Ascending aorta (tissue), 2 donors: ENCODE data around the gene PDSS1. TPM values are rescaled to one million over a fixed set of nuclear protein-coding genes. Genes with fewer than 3 reads are reported as not detected.

Experiments used
- DNase-seq, 2 donors: peaks; one replicate each; pipeline ENCODE4 v3.0.0-alpha.2; 2019; ENCODE audit warnings: low spot score in 2 of 2
- H3K27ac ChIP-seq, 2 donors: fragments of 200-600 bp; sonication (generic); one replicate each; pipeline ENCODE4 v1.5.1; 2016 to 2017; ENCODE audit warnings: mild to moderate bottlenecking in 1 of 2
- H3K27me3 ChIP-seq: fragments of 200-600 bp; sonication (generic); one replicate; pipeline ENCODE4 v1.5.1; 2017
- H3K36me3 ChIP-seq, 2 donors: fragments of 200-600 bp; sonication (generic); one replicate each; pipeline ENCODE4 v1.5.1; 2016
- H3K4me1 ChIP-seq, 2 donors: fragments of 200-600 bp; sonication (generic); one replicate each; pipeline ENCODE4 v1.5.1; 2016 to 2017; ENCODE audit warnings: mild to moderate bottlenecking in 1 of 2
- H3K4me3 ChIP-seq, 2 donors: fragments of 200-600 bp; sonication (generic); one replicate each; pipeline ENCODE4 v1.5.1; 2016 to 2017; ENCODE audit warnings: mild to moderate bottlenecking in 1 of 2
- H3K9me3 ChIP-seq, 2 donors: fragments of 200-600 bp; sonication (generic); one replicate each; pipeline ENCODE4 v1.5.1; 2016
- intact Hi-C: fragments of 100-400 bp; cut with DNase I; formaldehyde crosslinking; loops from one replicate; pipeline ENCODE4 v1.15.1; 2023
- total RNA-seq: library from RNA; depleted of rRNA; stranded (reverse); fragments of >200 nt; gene quantifications from one replicate; pipeline ENCODE4 v1.1.0, GENCODE V29; 2016
- TF ChIP-seq, protein P1 (sequence below), 3 experiments: fragments of 200-600 bp in 2 of 3; fragments of 450-650 bp in 1 of 3; sonication (generic) in 2 of 3; IDR thresholded peaks; one replicate each; pipeline ENCODE4 v1.5.1; 2016 to 2019; ENCODE audit warnings: antibody characterized with exemption in 3 of 3, mild to moderate bottlenecking in 1 of 3, moderate library complexity in 1 of 3

PDSS1 gene
- total RNA-seq, 1 donor from 2014 or later = not detected

DNA sequence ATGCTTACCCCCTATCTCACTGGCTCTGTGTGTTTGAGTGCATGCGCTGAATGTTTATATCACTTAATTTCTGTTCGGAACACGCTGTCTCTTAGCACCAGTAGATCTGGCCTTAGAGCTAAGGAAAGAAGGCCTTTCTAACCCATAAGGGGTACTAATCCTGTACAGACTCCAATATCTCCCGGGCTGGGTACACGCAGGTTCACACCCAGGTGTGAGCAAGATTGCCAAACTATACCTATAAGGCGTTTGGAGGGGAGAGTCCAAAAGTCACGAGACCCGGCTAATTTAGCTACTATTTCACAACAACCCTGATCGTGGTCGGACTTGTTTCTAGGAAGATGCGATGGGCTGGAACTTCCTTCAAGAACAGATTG, 727 bp upstream of the PDSS1 start:
- Histone ChIP-seq H3K27me3 (no peaks in the 10 kb centered on the region), H3K4me1 (peaks cover 4 to 9% of the 10 kb centered on the region in 2 donors), H3K27ac (peak overlapping the region; percentile 78 to 79), H3K36me3 (no peaks in the 10 kb centered on the region), H3K4me3 (peak overlapping the region; percentile 93 to 99), H3K9me3 (no peaks in the 10 kb centered on the region)
- TF ChIP-seq, protein P1, sequence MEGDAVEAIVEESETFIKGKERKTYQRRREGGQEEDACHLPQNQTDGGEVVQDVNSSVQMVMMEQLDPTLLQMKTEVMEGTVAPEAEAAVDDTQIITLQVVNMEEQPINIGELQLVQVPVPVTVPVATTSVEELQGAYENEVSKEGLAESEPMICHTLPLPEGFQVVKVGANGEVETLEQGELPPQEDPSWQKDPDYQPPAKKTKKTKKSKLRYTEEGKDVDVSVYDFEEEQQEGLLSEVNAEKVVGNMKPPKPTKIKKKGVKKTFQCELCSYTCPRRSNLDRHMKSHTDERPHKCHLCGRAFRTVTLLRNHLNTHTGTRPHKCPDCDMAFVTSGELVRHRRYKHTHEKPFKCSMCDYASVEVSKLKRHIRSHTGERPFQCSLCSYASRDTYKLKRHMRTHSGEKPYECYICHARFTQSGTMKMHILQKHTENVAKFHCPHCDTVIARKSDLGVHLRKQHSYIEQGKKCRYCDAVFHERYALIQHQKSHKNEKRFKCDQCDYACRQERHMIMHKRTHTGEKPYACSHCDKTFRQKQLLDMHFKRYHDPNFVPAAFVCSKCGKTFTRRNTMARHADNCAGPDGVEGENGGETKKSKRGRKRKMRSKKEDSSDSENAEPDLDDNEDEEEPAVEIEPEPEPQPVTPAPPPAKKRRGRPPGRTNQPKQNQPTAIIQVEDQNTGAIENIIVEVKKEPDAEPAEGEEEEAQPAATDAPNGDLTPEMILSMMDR (IDR thresholded peaks at IDR 0.05) = no peak
- peak in 1 of 2 donors; percentile 10 for DNase-seq
- intact Hi-C loops = loop anchor here (5.0 kb wide), 1 partner anchor 166 kb away; the partner anchor contains the start of gene ABI1

DNA sequence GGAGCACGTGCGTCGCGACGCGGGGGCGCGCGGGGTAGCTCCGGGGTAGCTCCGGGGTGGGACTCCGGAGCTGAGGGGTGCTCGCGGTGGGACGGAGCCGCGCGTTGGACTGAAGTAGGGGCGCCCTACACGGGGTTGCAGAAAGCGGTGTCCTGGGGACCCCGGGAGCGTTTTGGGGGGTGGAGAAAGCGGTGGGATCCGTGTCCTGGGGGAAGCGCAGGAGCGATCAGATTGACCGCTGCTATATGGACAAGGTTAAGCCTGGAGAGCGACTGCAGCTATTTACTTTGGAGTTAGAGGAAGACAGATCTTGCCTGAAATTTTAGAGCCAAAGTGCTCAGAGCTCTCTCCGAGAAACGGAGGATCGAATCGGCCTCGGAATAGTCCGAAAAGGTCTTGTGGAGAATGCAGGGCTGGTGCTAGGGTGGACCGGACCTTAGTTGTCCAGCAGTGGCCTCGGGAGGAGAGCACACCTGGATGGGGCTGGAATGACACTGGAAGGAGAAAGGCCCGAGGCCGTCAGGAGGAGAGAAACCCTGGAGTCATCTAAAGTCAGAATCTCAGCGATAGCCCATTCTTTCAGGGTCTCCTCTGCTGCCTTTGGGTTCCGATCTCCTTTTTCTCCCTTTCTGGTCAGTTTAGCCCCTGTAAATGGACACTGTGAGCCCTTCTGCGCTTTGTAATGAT, 564 bp downstream of the PDSS1 start:
- Histone ChIP-seq H3K27me3 (no peaks in the 10 kb centered on the region), H3K4me1 (peaks cover 4 to 9% of the 10 kb centered on the region in 2 donors), H3K36me3 (no peaks in the 10 kb centered on the region), H3K27ac (peak overlapping the region; percentile 78 to 79), H3K9me3 (no peaks in the 10 kb centered on the region), H3K4me3 (peak overlapping the region; percentile 93 to 99)
- no peak for DNase-seq
- intact Hi-C loops = loop anchor here (5.0 kb wide), 1 partner anchor 164 kb away; the partner anchor contains the start of gene ABI1
- TF ChIP-seq, protein P1 (IDR thresholded peaks at IDR 0.05) = no peak

DNA sequence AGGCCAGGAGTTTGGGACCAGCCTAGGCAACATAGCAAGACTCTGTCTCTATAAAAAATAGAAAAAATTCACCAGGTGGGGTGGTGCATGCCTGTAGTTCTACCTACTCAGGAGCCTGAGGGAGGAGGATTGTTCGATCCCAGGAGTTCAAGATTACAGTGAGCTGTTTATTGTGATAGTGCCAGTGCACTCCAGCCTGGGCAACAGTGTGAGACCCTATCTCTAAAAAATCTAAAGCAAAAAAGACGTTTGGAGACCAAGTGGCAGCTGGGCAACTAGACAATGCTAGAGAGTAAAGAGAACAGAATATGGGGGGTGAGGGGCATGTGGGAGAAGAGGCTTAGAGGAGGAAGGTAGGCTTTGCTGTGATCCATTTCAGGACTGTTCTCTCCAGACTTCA, 1.4 kb downstream of the PDSS1 start:
- no peaks in the 10 kb centered on the region for H3K9me3 ChIP-seq
- TF ChIP-seq, protein P1 (IDR thresholded peaks at IDR 0.05) = no peak
- no peaks in the 10 kb centered on the region for H3K36me3 ChIP-seq
- H3K27ac ChIP-seq = no peak overlapping the region
- intact Hi-C loops = loop anchor here (5.0 kb wide), 1 partner anchor 163 kb away; the partner anchor contains the start of gene ABI1
- peak overlapping the region in 1 of 2 donors; percentile 93 for H3K4me3 ChIP-seq
- no peak for DNase-seq
- H3K4me1 ChIP-seq = peaks cover 4 to 9% of the 10 kb centered on the region in 2 donors
- no peaks in the 10 kb centered on the region for H3K27me3 ChIP-seq

DNA sequence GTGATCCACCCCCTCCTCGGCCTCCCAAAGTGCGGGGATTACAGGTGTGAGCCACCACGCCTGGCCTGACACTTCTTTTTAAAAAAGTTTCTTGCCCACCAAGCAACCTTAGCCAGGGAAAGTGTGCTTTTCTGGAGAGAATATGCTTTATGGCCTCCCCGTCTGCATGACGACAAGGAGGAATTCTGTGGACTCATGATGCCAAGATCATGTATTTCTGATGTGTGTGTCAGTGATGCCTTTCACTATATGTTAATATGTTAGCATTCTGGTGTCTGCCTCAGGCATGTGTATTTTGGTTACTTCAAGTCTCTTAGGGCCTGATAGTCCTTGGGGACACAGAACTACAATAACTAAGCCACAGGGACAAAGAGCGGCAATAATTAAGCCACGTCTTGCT, 2.1 kb downstream of the PDSS1 start:
- H3K4me1 ChIP-seq = peaks cover 4 to 9% of the 10 kb centered on the region in 2 donors
- no peaks in the 10 kb centered on the region for H3K27me3 ChIP-seq
- H3K4me3 ChIP-seq = no peak overlapping the region
- no peak for DNase-seq
- H3K9me3 ChIP-seq = no peaks in the 10 kb centered on the region
- no peaks in the 10 kb centered on the region for H3K36me3 ChIP-seq
- intact Hi-C loops = loop anchor here (5.0 kb wide), 1 partner anchor 163 kb away; the partner anchor contains the start of gene ABI1
- TF ChIP-seq, protein P1 (IDR thresholded peaks at IDR 0.05) = no peak
- H3K27ac ChIP-seq = no peak overlapping the region

DNA sequence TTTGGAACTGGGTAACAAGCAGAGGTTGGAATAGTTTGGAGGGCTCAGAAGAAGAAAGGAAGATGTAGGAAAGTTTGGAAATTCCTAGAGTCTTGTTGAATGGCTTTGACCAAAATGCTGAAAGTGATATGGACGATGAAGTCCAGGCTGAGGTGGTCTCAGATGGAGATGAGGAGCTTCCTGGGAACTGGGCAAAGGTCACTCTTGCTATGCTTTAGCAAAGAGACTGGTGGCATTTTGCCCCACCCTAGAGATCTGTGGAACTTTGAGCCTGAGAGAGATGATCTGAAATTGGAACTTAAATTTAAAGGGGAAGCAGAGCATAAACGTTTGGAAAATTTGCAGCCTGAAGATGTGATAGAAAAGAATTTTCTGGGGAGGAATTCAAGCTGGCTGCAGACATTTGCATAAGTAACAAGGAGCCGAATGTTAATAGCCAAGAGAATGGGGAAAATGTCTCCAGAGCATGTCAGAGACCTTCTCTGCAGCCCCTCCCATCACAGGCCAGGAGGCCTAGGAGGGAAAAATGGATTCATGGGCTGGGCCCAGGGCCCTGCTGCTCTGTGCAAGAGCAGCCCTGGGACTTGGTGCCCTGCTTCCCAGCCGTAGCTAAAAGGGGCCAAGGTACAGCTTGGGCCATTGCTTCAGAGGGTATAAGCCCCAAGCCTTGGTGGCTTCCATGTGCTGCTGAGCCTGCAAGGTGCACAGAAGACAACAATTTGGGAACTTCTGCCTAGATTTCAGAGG, 3.6 kb downstream of the PDSS1 start:
- peaks cover 0 to 7% of the 10 kb centered on the region in 2 donors for H3K36me3 ChIP-seq
- TF ChIP-seq, protein P1 (IDR thresholded peaks at IDR 0.05) = no peak
- H3K9me3 ChIP-seq = no peaks in the 10 kb centered on the region
- DNase-seq = no peak
- H3K4me3 ChIP-seq = no peak overlapping the region
- no peaks in the 10 kb centered on the region for H3K27me3 ChIP-seq
- H3K4me1 ChIP-seq = peaks cover 4 to 9% of the 10 kb centered on the region in 2 donors
- intact Hi-C loops = no loop called here
- H3K27ac ChIP-seq = no peak overlapping the region
